C4-2B (cell line): Measurements from ENCODE around the gene SNAI3.

ENCODE experiments used
- ZFX ChIP-seq: fragments of 450-650 bp; IDR thresholded peaks from 2 replicates; pipeline ENCODE4 v1.6.1; 2017
- TF ChIP-seq, protein P1 (sequence below): fragments of 450-650 bp; conservative IDR thresholded peaks from 2 replicates; pipeline ENCODE4 v1.5.1; 2017; ENCODE audit warnings: mild to moderate bottlenecking

DNA sequence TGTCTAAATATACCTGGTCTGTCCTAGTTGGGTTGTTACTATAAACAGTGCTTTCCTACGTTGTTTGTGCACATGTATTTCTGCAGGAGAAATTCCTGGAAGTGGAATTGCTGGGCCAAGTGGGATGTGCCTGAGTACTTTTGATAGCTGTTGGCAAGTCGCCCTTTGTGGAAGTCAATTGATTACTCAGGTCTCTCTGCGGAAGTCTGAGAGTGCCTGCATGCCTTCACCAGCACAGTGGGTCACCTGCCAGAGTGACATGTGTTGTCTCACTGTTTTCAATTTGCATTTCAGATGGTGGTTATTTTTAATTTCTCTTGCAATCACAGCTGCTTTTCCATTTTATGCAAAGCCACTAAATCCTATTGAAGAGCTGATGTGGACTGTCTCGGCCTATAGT lies 21.2 kb downstream of the SNAI3 start:
- TF ChIP-seq, protein P1, sequence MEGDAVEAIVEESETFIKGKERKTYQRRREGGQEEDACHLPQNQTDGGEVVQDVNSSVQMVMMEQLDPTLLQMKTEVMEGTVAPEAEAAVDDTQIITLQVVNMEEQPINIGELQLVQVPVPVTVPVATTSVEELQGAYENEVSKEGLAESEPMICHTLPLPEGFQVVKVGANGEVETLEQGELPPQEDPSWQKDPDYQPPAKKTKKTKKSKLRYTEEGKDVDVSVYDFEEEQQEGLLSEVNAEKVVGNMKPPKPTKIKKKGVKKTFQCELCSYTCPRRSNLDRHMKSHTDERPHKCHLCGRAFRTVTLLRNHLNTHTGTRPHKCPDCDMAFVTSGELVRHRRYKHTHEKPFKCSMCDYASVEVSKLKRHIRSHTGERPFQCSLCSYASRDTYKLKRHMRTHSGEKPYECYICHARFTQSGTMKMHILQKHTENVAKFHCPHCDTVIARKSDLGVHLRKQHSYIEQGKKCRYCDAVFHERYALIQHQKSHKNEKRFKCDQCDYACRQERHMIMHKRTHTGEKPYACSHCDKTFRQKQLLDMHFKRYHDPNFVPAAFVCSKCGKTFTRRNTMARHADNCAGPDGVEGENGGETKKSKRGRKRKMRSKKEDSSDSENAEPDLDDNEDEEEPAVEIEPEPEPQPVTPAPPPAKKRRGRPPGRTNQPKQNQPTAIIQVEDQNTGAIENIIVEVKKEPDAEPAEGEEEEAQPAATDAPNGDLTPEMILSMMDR, result no peak
- TF ChIP-seq ZFX, result no peak
